Hematopoietic multipotent progenitor cell (in vitro differentiated cells): ENCODE measurements around the gene FBXL19. TPM values are rescaled to one million over a fixed set of nuclear protein-coding genes. Genes with fewer than 3 reads are reported as not detected.
"Not testable (repeated sequence)": the region's sequence is repeated elsewhere in the genome, so short reads cannot be mapped to it uniquely, and the experiment has no call there.

Experiments
- DNase-seq, 3 donors: peaks; one replicate each; pipeline ENCODE4 v3.0.0-alpha.2; 2011 to 2015; ENCODE audit warnings: low read depth in 2 of 3, low spot score in 2 of 3
- total RNA-seq: library from RNA; depleted of rRNA; stranded (reverse); fragments of >200 nt; gene quantifications from one replicate; pipeline ENCODE4 v1.2.3, GENCODE V29; 2012

The FBXL19 gene
- total RNA-seq, 1 donor = 38.0 TPM

GRCh38 chr16:30921459-30921747, 2.0 kb upstream of the FBXL19 start:
- DNase-seq = no peak

- DNase-seq = peak in 2 of 3 donors; percentile 91 to 96
Observed at GRCh38 chr16:30921748-30922419, 1.5 kb upstream of the FBXL19 start.

- DNase-seq = peak in 2 of 3 donors; percentile 100
Observed at GRCh38 chr16:30922420-30922959, 882 bp upstream of the FBXL19 start.

- peak; percentile 93 to 99 (median 98) for DNase-seq
Observed at GRCh38 chr16:30922960-30923535, 324 bp upstream of the FBXL19 start.

GRCh38 chr16:30924076-30924912, 922 bp downstream of the FBXL19 start:
- no peak for DNase-seq

GRCh38 chr16:30924913-30925631, 1.7 kb downstream of the FBXL19 start:
- DNase-seq = no peak

- no peak for DNase-seq
Observed at GRCh38 chr16:30925632-30925987, 2.2 kb downstream of the FBXL19 start.

GRCh38 chr16:30925995-30926811, 2.8 kb downstream of the FBXL19 start:
- no peak for DNase-seq

- no peak for DNase-seq
Observed at GRCh38 chr16:30926937-30927788, 3.8 kb downstream of the FBXL19 start.

- DNase-seq = peak in 1 of 3 donors; percentile 58
Observed at GRCh38 chr16:30927789-30928378, 4.5 kb downstream of the FBXL19 start.

- DNase-seq = no peak
Observed at GRCh38 chr16:30928390-30928789, 5.0 kb downstream of the FBXL19 start.

GRCh38 chr16:30929167-30929566, 5.8 kb downstream of the FBXL19 start:
- no peak for DNase-seq

GRCh38 chr16:30930160-30930571, 6.8 kb downstream of the FBXL19 start:
- no peak for DNase-seq

- no peak for DNase-seq
Observed at GRCh38 chr16:30931068-30931650, 7.8 kb downstream of the FBXL19 start.

- DNase-seq = peak in 1 of 3 donors; percentile 60
Observed at GRCh38 chr16:30934827-30935557, 11.6 kb downstream of the FBXL19 start.

- DNase-seq = no peak
Observed at GRCh38 chr16:30937692-30938091, 14.3 kb downstream of the FBXL19 start.

- not testable (repeated sequence) for DNase-seq
Observed at GRCh38 chr16:30939571-30939970, 16.2 kb downstream of the FBXL19 start.
